ENCODE measurements around the gene HTATSF1.

Gene HTATSF1

DNA sequence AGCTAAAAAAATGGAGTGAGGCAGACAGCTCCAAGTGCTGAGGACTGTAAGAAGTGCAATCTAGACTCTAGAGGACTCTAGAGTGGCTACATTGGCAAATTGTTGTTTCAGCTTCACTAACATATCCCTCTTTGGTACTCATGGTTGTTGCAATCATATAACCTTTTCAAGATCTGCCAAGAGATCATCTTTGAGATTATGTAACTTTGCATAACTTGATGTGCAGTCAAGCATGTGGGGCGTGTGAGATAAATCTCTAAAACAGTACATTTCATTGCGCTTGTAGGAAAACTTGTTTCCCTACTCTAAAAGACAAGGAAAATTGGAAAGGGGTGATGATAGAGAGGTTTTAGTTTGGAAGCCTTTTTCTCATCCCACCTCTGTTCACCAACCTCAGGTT is 20.9 kb upstream of the HTATSF1 start:
- no peak overlapping the region for H3K4me3 ChIP-seq (ENCODE audit: low read length)
- DNase-seq (ENCODE audit: low read depth): no peak
- TF ChIP-seq, protein P1, sequence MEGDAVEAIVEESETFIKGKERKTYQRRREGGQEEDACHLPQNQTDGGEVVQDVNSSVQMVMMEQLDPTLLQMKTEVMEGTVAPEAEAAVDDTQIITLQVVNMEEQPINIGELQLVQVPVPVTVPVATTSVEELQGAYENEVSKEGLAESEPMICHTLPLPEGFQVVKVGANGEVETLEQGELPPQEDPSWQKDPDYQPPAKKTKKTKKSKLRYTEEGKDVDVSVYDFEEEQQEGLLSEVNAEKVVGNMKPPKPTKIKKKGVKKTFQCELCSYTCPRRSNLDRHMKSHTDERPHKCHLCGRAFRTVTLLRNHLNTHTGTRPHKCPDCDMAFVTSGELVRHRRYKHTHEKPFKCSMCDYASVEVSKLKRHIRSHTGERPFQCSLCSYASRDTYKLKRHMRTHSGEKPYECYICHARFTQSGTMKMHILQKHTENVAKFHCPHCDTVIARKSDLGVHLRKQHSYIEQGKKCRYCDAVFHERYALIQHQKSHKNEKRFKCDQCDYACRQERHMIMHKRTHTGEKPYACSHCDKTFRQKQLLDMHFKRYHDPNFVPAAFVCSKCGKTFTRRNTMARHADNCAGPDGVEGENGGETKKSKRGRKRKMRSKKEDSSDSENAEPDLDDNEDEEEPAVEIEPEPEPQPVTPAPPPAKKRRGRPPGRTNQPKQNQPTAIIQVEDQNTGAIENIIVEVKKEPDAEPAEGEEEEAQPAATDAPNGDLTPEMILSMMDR (conservative IDR thresholded peaks at IDR 0.05; ENCODE audit: low read length): no peak

DNA sequence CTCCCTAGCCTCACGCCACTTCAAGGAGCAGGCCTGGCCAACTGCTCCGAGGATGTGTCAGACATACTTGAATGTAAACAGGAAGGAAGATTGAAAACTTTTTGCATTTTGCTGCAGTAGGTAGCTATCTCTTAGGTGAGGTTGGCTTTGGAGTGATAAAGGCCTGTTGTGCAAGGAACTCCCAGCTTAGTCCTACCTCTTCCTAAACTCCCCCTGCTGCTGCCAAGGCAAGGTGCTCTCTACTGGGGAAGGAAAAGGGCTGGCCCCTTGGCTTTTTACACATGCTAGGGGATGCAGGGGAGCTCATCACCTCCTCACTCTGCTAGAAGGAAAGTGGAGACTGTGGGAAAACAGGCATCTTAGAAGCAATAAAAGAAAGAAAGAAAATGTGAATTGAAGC is 20.4 kb upstream of the HTATSF1 start:
- TF ChIP-seq, protein P1 (conservative IDR thresholded peaks at IDR 0.05; ENCODE audit: low read length): no peak
- no peak for DNase-seq (ENCODE audit: low read depth)
- no peak overlapping the region for H3K4me3 ChIP-seq (ENCODE audit: low read length)

- DNase-seq (ENCODE audit: low read depth): no peak
- no peak overlapping the region for H3K4me3 ChIP-seq (ENCODE audit: low read length)
- TF ChIP-seq, protein P1 (conservative IDR thresholded peaks at IDR 0.05; ENCODE audit: low read length): no peak
Observed at GRCh38 chrX:136480383-136480782, 17.0 kb upstream of the HTATSF1 start.

DNA sequence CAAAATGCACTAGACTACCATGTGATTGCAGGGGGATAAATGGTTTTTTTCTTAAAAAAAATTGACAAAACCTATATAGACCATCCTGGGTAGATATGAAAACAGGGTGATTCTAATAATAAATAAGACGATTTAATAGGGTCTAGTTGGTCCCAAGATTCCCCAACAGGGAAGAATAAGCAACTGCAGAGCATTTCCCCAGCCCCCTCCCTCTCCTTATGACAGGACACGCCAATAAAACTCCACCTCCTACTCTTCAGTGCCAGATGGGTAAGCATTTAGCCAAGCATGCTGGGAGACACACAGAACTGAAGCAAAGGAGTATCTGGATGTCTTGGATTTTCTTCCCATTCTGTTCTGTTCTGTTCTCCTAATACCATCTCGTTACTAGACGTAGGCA is 9.7 kb upstream of the HTATSF1 start, which contains the start of gene BRS3:
TSS of gene BRS3 (plus strand) at position 301 of the 400 bp plus-strand sequence. CDS start 168 bp downstream, outside the sequence.
- no peak within 1 kb of the TSS for H3K4me3 ChIP-seq (ENCODE audit: low read length)
- no peak for DNase-seq (ENCODE audit: low read depth)
- TF ChIP-seq, protein P1 (conservative IDR thresholded peaks at IDR 0.05; ENCODE audit: low read length): no peak

GRCh38 chrX:136488706-136489105 is 8.7 kb upstream of the HTATSF1 start:
- no peak for DNase-seq (ENCODE audit: low read depth)

DNA sequence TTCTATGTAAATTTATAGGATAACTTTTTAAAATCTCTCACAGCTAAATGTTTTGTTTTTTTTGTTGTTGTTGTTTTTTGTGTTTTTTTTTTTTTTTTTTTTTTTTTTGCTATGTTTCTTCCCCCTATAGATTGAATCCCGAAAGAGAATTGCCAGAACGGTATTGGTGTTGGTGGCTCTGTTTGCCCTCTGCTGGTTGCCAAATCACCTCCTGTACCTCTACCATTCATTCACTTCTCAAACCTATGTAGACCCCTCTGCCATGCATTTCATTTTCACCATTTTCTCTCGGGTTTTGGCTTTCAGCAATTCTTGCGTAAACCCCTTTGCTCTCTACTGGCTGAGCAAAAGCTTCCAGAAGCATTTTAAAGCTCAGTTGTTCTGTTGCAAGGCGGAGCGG is 5.6 kb upstream of the HTATSF1 start:
- no peak for DNase-seq (ENCODE audit: low read depth)
- no peak overlapping the region for H3K4me3 ChIP-seq (ENCODE audit: low read length)
- TF ChIP-seq, protein P1 (conservative IDR thresholded peaks at IDR 0.05; ENCODE audit: low read length): no peak

More at GRCh38 chrX:136488706-136489105, 8.7 kb upstream of the HTATSF1 start:
- no peak overlapping the region for H3K4me3 ChIP-seq (ENCODE audit: low read length)
- TF ChIP-seq, protein P1 (conservative IDR thresholded peaks at IDR 0.05; ENCODE audit: low read length): no peak

DNA sequence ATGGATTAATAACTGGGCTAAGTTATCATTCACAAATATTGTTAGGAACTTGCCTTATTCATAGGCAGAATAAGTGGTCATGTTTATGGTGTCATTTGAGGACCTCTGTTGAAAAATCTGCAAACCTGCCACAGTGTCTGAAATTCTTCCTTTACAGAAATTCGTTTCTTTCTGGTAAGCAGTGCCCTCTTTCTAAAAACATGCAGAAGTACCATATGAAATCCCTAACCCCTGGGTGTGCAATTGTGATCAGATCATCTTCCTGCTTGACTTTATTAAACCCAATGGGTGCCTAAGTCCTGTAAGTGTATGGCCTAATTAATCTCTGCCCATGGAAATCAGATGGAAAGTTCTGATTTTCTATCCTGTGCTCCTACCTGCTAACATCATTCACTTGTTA is 4.4 kb upstream of the HTATSF1 start:
- DNase-seq (ENCODE audit: low read depth): no peak
- TF ChIP-seq, protein P1 (conservative IDR thresholded peaks at IDR 0.05; ENCODE audit: low read length): no peak
- no peak overlapping the region for H3K4me3 ChIP-seq (ENCODE audit: low read length)

Data from AG10803 (cell line).